ENCODE measurements around the gene RPS21. TPM values are rescaled to one million over a fixed set of nuclear protein-coding genes. Genes with fewer than 3 reads are reported as not detected.

RPS21 gene
- total and polyA plus RNA-seq, 9 of the 15 experiments (the other 6 are each of a cell fraction or from before 2014, with no cell fraction given), result 1,380 to 5,647 (median 3,091) TPM

GRCh38 chr20:62365814-62366369, 21.0 kb upstream of the RPS21 start (continued):
- no peak for TF ChIP-seq BCLAF1 (IDR thresholded peaks at IDR 0.05; ENCODE audit: borderline replicate concordance in 1 of 2, control insufficient read depth in 1 of 2, low read depth in 2 of 2, low read length in 1 of 2)
- no peak for TF ChIP-seq ZC3H8 (IDR thresholded peaks at IDR 0.05)
- TF ChIP-seq TFE3 (CRISPR knock-in tag; IDR thresholded peaks at IDR 0.05), result no peak
- TF ChIP-seq PRDM10 (IDR thresholded peaks at IDR 0.05; ENCODE audit: partially characterized antibody), result no peak
- no peak for TF ChIP-seq DPF2 (IDR thresholded peaks at IDR 0.05)
- no peak for TF ChIP-seq HNRNPK (IDR thresholded peaks at IDR 0.05; ENCODE audit: low read depth, low read length, poor library complexity, severe bottlenecking)
- no peak for TF ChIP-seq ZNF224 (CRISPR knock-in tag; IDR thresholded peaks at IDR 0.05)
- peak; percentile 35 to 85; a peak in 2 of 4 replicates for TF ChIP-seq SIN3A (IDR thresholded peaks at IDR 0.05; ENCODE audit: borderline replicate concordance in 2 of 2, control insufficient read depth in 1 of 2, low read depth in 2 of 2, low read length in 2 of 2)
- peak; percentile 55 to 77; a peak in 3 of 4 replicates for TF ChIP-seq ETV6 (IDR thresholded peaks at IDR 0.05; ENCODE audit: borderline replicate concordance in 1 of 2, low read depth in 2 of 2, low read length in 1 of 2)
- TF ChIP-seq ETV6 (CRISPR knock-in tag; IDR thresholded peaks at IDR 0.05; ENCODE audit: borderline replicate concordance), result no peak
- no peak for TF ChIP-seq FOSL1 (tag; conservative IDR thresholded peaks at IDR 0.05)
- no peak for TF ChIP-seq ZNF184 (CRISPR knock-in tag; IDR thresholded peaks at IDR 0.05)
- no peak for TF ChIP-seq ZNF24 (IDR thresholded peaks at IDR 0.05)
- no peak for TF ChIP-seq ZBTB8A (IDR thresholded peaks at IDR 0.05; ENCODE audit: partially characterized antibody)
- TF ChIP-seq KAT7 (CRISPR knock-in tag; IDR thresholded peaks at IDR 0.05; ENCODE audit: borderline replicate concordance), result peak; percentile 69; the same call in 1 of the 2 replicates
- no peak for TF ChIP-seq RBM39 (optimal IDR thresholded peaks at IDR 0.05; ENCODE audit: low read depth, low read length)
- TF ChIP-seq ZNF830 (CRISPR knock-in tag; IDR thresholded peaks at IDR 0.05), result no peak
- TF ChIP-seq XRCC4 (IDR thresholded peaks at IDR 0.05; ENCODE audit: extremely low read depth, insufficient read depth, insufficient read length), result no peak
